Measurements from ENCODE around the gene TEX19.
"Not testable (repeated sequence)": the region's sequence is repeated elsewhere in the genome, so short reads cannot be mapped to it uniquely, and the experiment has no call there.

DNA sequence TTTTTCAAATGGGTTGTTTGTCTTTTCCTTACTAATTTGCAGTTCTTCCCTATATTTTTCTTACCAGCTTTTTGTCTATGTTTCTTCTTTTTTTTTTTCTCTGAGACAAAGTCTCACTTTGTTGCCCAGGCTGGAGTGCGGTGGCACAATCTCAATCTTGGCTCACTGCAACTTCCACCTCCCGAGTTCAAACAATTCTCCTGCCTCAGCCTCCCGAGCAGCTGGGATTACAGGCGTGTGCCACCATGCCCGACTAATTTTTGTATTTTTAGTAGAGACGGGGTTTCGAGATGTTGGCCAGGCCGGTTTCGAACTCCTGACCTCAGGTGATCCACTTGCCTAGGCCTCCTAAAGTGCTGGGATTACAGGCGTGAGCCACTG, 14.0 kb downstream of the TEX19 start:
- TF ChIP-seq, protein P1, sequence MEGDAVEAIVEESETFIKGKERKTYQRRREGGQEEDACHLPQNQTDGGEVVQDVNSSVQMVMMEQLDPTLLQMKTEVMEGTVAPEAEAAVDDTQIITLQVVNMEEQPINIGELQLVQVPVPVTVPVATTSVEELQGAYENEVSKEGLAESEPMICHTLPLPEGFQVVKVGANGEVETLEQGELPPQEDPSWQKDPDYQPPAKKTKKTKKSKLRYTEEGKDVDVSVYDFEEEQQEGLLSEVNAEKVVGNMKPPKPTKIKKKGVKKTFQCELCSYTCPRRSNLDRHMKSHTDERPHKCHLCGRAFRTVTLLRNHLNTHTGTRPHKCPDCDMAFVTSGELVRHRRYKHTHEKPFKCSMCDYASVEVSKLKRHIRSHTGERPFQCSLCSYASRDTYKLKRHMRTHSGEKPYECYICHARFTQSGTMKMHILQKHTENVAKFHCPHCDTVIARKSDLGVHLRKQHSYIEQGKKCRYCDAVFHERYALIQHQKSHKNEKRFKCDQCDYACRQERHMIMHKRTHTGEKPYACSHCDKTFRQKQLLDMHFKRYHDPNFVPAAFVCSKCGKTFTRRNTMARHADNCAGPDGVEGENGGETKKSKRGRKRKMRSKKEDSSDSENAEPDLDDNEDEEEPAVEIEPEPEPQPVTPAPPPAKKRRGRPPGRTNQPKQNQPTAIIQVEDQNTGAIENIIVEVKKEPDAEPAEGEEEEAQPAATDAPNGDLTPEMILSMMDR (IDR thresholded peaks at IDR 0.05): not testable (repeated sequence)
- not testable (repeated sequence) for TF ChIP-seq POLR2A (IDR thresholded peaks at IDR 0.05)
